Measurements from ENCODE around the gene PARD6A. TPM values are rescaled to one million over a fixed set of nuclear protein-coding genes. Genes with fewer than 3 reads are reported as not detected.

Gene PARD6A
- total and polyA plus RNA-seq, 5 donors from 2014 or later, result 6.2 to 19.9 (median 17.9) TPM

DNA sequence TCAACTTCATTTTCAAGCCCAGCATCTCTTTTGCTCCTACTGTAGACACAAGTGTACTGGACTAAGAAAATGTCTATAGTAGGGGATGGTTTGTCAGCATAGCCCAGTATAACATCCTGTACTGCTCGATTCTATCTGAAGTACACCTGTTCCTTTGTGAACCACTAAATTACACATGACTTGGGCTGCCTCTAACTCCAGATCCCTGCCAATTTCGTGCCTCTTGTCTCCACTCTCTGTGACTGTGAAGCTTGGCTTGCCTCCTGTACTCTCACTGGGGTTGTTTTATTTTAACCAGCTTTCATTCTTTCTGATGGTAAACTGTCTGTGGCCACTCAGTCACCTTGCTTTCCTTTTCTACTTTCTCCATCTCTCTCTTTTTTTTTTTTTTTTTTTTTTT, 33.9 kb downstream of the PARD6A start:
- Mint-ChIP-seq H3K4me1 (peaks cover 0 to 4% (median 1%) of the 10 kb centered on the region in 4 donors), H3K27ac (no peak overlapping the region), H3K9me3 (no peaks in the 10 kb centered on the region), H3K27me3 (no peaks in the 10 kb centered on the region), H3K36me3 (peaks cover 17% of the 10 kb centered on the region), H3K4me3 (no peak overlapping the region)
- Histone ChIP-seq H3K4me1 (ENCODE audit: control insufficient read depth, insufficient read depth, low read length, poor library complexity, severe bottlenecking) (no peaks in the 10 kb centered on the region), H3K27ac (ENCODE audit: insufficient read depth, low read length, poor library complexity, severe bottlenecking) (no peak overlapping the region), H3K27me3 (ENCODE audit: control insufficient read depth, insufficient read depth, low read length) (no peaks in the 10 kb centered on the region), H3K4me3 (ENCODE audit: low read depth, low read length) (no peak overlapping the region), H3K36me3 (ENCODE audit: control insufficient read depth, insufficient read depth, low read length) (no peaks in the 10 kb centered on the region), H3K9me3 (ENCODE audit: control insufficient read depth in 2 of 2, low read length in 2 of 2) (no peaks in the 10 kb centered on the region)
- ATAC-seq (ENCODE audit: low read depth in 2 of 2) (no peak), DNase-seq (no peak)

DNA sequence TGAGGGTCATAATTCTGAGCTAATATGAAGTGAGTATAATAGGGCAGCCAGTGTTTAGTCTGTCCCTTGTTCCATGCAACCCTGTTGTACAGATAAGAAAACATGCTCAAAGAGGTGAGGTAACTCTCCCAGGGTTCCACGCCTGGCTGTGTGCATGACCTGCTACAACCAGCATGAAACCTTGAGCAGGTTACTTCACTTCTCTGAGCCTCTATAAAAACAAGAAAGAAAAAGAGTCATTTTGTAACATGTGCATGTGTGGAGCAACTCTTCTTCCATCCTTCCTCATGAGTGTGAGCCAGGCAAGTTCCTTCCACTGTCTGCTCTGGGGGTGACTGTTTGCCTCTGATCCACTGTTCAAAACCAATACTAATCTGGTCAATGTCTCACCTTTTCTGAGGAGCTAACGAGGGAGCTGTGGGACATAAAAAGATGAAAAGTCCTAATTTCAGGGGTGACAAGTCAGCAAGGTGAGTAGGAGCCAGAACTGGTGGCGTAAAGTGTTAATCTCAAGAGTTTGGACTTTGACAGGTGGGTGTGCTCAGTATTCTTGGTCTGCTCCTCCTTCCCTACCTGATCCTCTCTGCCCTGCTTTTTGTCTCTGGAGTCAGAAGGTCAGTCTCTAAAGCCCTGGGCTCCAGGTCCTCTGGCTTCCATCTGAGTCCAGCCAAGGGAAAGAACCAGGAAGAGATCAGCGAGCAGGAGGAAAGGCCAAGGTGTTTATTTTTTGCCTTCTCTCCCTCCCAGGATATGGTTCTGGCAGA, 36.8 kb downstream of the PARD6A start:
- Histone ChIP-seq H3K36me3 (ENCODE audit: control insufficient read depth, insufficient read depth, low read length) (no peaks in the 10 kb centered on the region), H3K27me3 (ENCODE audit: control insufficient read depth, insufficient read depth, low read length) (no peaks in the 10 kb centered on the region), H3K4me1 (ENCODE audit: control insufficient read depth, insufficient read depth, low read length, poor library complexity, severe bottlenecking) (no peaks in the 10 kb centered on the region), H3K4me3 (ENCODE audit: low read depth, low read length) (no peak overlapping the region), H3K27ac (ENCODE audit: insufficient read depth, low read length, poor library complexity, severe bottlenecking) (no peak overlapping the region), H3K9me3 (ENCODE audit: control insufficient read depth in 2 of 2, low read length in 2 of 2) (no peaks in the 10 kb centered on the region)
- Mint-ChIP-seq H3K27me3 (no peaks in the 10 kb centered on the region), H3K36me3 (peaks cover 13% of the 10 kb centered on the region), H3K9me3 (no peaks in the 10 kb centered on the region), H3K27ac (peak overlapping the region in 1 of 3 donors; percentile 54), H3K4me1 (peaks cover 0 to 12% (median 1%) of the 10 kb centered on the region in 4 donors), H3K4me3 (no peak overlapping the region)
- ATAC-seq (ENCODE audit: low read depth in 2 of 2) (no peak), DNase-seq (no peak)

DNA sequence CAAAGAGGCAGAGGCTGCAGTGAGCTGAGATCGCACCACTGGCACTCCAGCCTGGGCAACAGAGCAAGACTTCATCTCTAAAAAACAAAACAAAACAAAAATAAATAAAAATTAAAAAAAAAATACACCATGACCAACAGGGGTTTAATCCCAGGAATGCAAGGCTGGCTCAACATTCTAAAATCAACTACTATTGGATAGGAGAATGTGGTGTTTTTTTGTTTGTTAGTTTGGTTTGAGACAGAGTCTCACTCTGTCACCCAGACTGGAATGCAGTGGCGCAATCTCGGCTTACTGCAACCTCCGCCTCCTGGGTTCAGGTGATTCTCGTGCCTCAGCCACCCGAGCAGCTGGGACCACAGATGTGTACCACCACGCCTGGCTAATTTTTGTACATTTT, 38.5 kb downstream of the PARD6A start:
- DNase-seq (no peak), ATAC-seq (ENCODE audit: low read depth in 2 of 2) (no peak)
- Histone ChIP-seq H3K27me3 (ENCODE audit: control insufficient read depth, insufficient read depth, low read length) (no peaks in the 10 kb centered on the region), H3K4me1 (ENCODE audit: control insufficient read depth, insufficient read depth, low read length, poor library complexity, severe bottlenecking) (peaks cover 10% of the 10 kb centered on the region), H3K4me3 (ENCODE audit: low read depth, low read length) (no peak overlapping the region), H3K9me3 (ENCODE audit: control insufficient read depth in 2 of 2, low read length in 2 of 2) (no peaks in the 10 kb centered on the region), H3K36me3 (ENCODE audit: control insufficient read depth, insufficient read depth, low read length) (no peaks in the 10 kb centered on the region), H3K27ac (ENCODE audit: insufficient read depth, low read length, poor library complexity, severe bottlenecking) (no peak overlapping the region)
- Mint-ChIP-seq H3K4me1 (peaks cover 8 to 27% (median 12%) of the 10 kb centered on the region in 4 donors), H3K27me3 (no peaks in the 10 kb centered on the region), H3K27ac (no peak overlapping the region), H3K36me3 (peaks cover 13% of the 10 kb centered on the region), H3K9me3 (no peaks in the 10 kb centered on the region), H3K4me3 (no peak overlapping the region)

DNA sequence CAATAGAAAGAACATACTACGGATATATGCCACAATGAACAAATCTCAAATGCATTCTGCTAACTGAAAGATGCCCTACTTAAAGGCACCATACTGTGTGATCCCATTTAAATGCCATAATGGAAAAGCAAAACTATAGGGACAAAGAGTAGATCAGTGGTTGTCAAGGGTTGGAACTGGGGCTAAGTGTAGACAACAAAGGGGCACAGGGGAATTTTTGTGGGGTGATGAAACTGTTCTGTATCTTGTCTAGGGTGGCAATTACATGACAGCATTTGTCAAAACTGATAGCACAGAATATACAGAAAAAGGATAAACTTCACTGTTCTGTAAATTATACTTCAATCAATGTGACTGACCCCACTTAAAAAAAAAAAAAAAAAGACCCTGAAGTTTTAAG, 40.7 kb downstream of the PARD6A start:
- no peaks in the 10 kb centered on the region for H3K27me3 ChIP-seq (ENCODE audit: control insufficient read depth, insufficient read depth, low read length)

DNA sequence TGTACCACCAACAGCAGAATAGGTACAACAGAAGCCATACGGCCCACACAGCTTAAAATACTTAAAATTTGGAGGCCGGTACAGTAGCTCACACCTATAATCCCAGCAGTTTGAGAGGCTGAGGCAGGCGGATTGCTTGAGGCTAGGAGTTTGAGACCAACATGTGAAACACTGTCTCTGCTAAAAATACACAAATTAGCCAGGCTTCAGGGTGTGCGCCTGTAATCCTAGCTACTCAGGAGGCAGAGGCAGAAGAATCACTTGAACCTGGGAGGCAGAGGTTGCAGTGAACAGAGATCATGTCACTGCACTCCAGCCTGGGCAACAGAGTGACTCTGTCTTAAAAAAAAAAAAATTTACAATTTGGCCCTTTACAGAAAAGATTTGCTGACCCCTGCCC, 41.4 kb downstream of the PARD6A start:
- H3K27me3 Mint-ChIP-seq, result no peaks in the 10 kb centered on the region
- H3K4me1 ChIP-seq (ENCODE audit: control insufficient read depth, insufficient read depth, low read length, poor library complexity, severe bottlenecking), result peaks cover 10% of the 10 kb centered on the region

More for the DNA sequence above, 40.7 kb downstream of the PARD6A start:
- DNase-seq (no peak), ATAC-seq (ENCODE audit: low read depth in 2 of 2) (no peak)
- Histone ChIP-seq H3K27ac (ENCODE audit: insufficient read depth, low read length, poor library complexity, severe bottlenecking) (no peak overlapping the region), H3K36me3 (ENCODE audit: control insufficient read depth, insufficient read depth, low read length) (no peaks in the 10 kb centered on the region), H3K9me3 (ENCODE audit: control insufficient read depth in 2 of 2, low read length in 2 of 2) (no peaks in the 10 kb centered on the region), H3K4me1 (ENCODE audit: control insufficient read depth, insufficient read depth, low read length, poor library complexity, severe bottlenecking) (peaks cover 10% of the 10 kb centered on the region), H3K4me3 (ENCODE audit: low read depth, low read length) (no peak overlapping the region)
- Mint-ChIP-seq H3K9me3 (no peaks in the 10 kb centered on the region), H3K27ac (peak overlapping the region in 1 of 3 donors; percentile 1), H3K4me3 (no peak overlapping the region), H3K27me3 (no peaks in the 10 kb centered on the region), H3K4me1 (peaks cover 12 to 32% (median 23%) of the 10 kb centered on the region in 4 donors), H3K36me3 (peaks cover 13% of the 10 kb centered on the region)

DNA sequence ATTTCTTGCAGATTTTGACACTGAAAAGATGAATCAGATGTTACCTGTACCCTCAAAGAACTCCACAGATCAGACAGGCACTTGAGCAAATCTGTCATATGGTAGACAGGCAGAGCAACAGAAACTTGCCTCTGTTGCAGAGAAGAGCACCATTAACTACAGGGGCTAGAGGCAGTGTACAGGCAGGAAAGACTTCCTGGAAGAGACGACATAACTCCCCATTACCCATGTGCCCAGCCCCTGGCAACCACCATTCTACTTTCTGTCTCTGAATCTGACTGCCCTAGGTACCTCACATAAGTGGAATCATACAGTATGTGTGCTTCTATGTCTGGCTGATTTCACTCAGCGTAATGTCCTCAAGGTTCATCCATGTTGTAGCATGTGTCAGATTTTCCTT, 42.9 kb downstream of the PARD6A start:
- Histone ChIP-seq H3K4me1 (ENCODE audit: control insufficient read depth, insufficient read depth, low read length, poor library complexity, severe bottlenecking) (peaks cover 10% of the 10 kb centered on the region), H3K36me3 (ENCODE audit: control insufficient read depth, insufficient read depth, low read length) (no peaks in the 10 kb centered on the region), H3K27ac (ENCODE audit: insufficient read depth, low read length, poor library complexity, severe bottlenecking) (no peak overlapping the region), H3K4me3 (ENCODE audit: low read depth, low read length) (peak overlapping the region; percentile 40), H3K27me3 (ENCODE audit: control insufficient read depth, insufficient read depth, low read length) (no peaks in the 10 kb centered on the region), H3K9me3 (ENCODE audit: control insufficient read depth in 2 of 2, low read length in 2 of 2) (no peaks in the 10 kb centered on the region)
- Mint-ChIP-seq H3K4me3 (peak overlapping the region in 3 of 4 donors; percentile 19 to 62 (median 23)), H3K9me3 (no peaks in the 10 kb centered on the region), H3K27me3 (no peaks in the 10 kb centered on the region), H3K36me3 (peaks cover 6% of the 10 kb centered on the region), H3K4me1 (peaks cover 14 to 34% (median 23%) of the 10 kb centered on the region in 4 donors), H3K27ac (peak overlapping the region; percentile 83 to 88 (median 87))
- ATAC-seq (ENCODE audit: low read depth in 2 of 2) (peak; percentile 95), DNase-seq (peak in 1 of 3 donors; percentile 84)

More for the DNA sequence above, 41.4 kb downstream of the PARD6A start:
- Histone ChIP-seq H3K9me3 (ENCODE audit: control insufficient read depth in 2 of 2, low read length in 2 of 2) (no peaks in the 10 kb centered on the region), H3K27ac (ENCODE audit: insufficient read depth, low read length, poor library complexity, severe bottlenecking) (no peak overlapping the region), H3K4me3 (ENCODE audit: low read depth, low read length) (no peak overlapping the region), H3K27me3 (ENCODE audit: control insufficient read depth, insufficient read depth, low read length) (no peaks in the 10 kb centered on the region), H3K36me3 (ENCODE audit: control insufficient read depth, insufficient read depth, low read length) (no peaks in the 10 kb centered on the region)
- ATAC-seq (ENCODE audit: low read depth in 2 of 2), result no peak
- peaks cover 13% of the 10 kb centered on the region for H3K36me3 Mint-ChIP-seq
- H3K27ac Mint-ChIP-seq, result no peak overlapping the region
- H3K9me3 Mint-ChIP-seq, result no peaks in the 10 kb centered on the region
- no peak for DNase-seq
- peaks cover 14 to 29% (median 24%) of the 10 kb centered on the region in 4 donors for H3K4me1 Mint-ChIP-seq
- no peak overlapping the region for H3K4me3 Mint-ChIP-seq

DNA sequence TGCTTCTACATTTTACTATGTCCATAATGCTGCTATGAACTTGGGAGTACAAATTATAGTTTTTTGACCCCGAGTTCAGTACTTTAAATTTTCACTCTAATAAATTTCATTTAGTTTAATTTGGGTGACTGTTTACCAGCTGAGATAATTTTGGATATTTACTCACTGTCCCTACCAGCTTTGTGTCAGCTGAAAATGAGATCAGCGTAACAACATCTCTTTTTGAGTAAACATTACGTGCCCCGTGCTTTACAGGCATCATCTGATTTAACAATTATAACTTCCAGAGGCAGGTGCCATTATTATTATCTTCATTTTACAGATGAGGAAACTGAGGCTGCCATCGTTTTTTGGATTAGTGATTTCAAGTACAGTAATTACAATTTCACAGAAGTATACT, 43.4 kb downstream of the PARD6A start:
- Mint-ChIP-seq H3K4me1 (peaks cover 14 to 35% (median 23%) of the 10 kb centered on the region in 4 donors), H3K27ac (peak overlapping the region; percentile 83 to 88 (median 87)), H3K36me3 (peaks cover 4% of the 10 kb centered on the region), H3K9me3 (no peaks in the 10 kb centered on the region), H3K27me3 (no peaks in the 10 kb centered on the region), H3K4me3 (no peak overlapping the region)
- H3K4me1 ChIP-seq (ENCODE audit: control insufficient read depth, insufficient read depth, low read length, poor library complexity, severe bottlenecking), result peaks cover 10% of the 10 kb centered on the region
- H3K27me3 ChIP-seq (ENCODE audit: control insufficient read depth, insufficient read depth, low read length), result no peaks in the 10 kb centered on the region
- no peak for ATAC-seq (ENCODE audit: low read depth in 2 of 2)
- no peak overlapping the region for H3K4me3 ChIP-seq (ENCODE audit: low read depth, low read length)
- no peaks in the 10 kb centered on the region for H3K36me3 ChIP-seq (ENCODE audit: control insufficient read depth, insufficient read depth, low read length)
- DNase-seq, result no peak
- no peak overlapping the region for H3K27ac ChIP-seq (ENCODE audit: insufficient read depth, low read length, poor library complexity, severe bottlenecking)
- no peaks in the 10 kb centered on the region for H3K9me3 ChIP-seq (ENCODE audit: control insufficient read depth in 2 of 2, low read length in 2 of 2)

DNA sequence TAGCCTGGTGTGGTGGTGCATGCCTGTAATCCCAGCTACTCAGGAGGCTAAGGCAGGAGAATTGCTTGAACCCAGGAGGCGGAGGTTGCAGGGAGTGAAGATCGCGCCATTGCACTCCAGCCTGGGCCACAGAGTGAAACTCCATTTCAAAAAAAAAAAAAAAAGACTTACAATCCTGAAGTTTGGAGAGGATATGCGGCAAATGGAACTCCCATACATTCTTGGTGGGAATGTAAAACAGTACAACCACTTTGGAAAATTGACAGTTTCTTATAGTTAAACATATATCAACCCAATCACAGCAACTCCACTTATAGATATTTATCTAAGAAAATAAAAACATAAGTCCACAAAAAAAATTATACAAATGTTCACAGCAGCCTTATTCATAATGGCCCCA, 46.5 kb downstream of the PARD6A start:
- ATAC-seq (ENCODE audit: low read depth in 2 of 2) (no peak), DNase-seq (no peak)
- Mint-ChIP-seq H3K9me3 (no peaks in the 10 kb centered on the region), H3K27ac (no peak overlapping the region), H3K4me1 (peaks cover 26 to 43% (median 34%) of the 10 kb centered on the region in 4 donors), H3K4me3 (no peak overlapping the region), H3K36me3 (peaks cover 6% of the 10 kb centered on the region), H3K27me3 (no peaks in the 10 kb centered on the region)
- H3K36me3 ChIP-seq (ENCODE audit: control insufficient read depth, insufficient read depth, low read length), result no peaks in the 10 kb centered on the region
- H3K27ac ChIP-seq (ENCODE audit: insufficient read depth, low read length, poor library complexity, severe bottlenecking), result no peak overlapping the region
- H3K27me3 ChIP-seq (ENCODE audit: control insufficient read depth, insufficient read depth, low read length), result no peaks in the 10 kb centered on the region
- H3K9me3 ChIP-seq (ENCODE audit: control insufficient read depth in 2 of 2, low read length in 2 of 2), result no peaks in the 10 kb centered on the region
- H3K4me3 ChIP-seq (ENCODE audit: low read depth, low read length), result no peak overlapping the region
- peaks cover 10% of the 10 kb centered on the region for H3K4me1 ChIP-seq (ENCODE audit: control insufficient read depth, insufficient read depth, low read length, poor library complexity, severe bottlenecking)
